GM21360 (cell line): Measurements from ENCODE around the gene ARFGAP1.
"Not testable (repeated sequence)": the region's sequence is repeated elsewhere in the genome, so short reads cannot be mapped to it uniquely, and the experiment has no call there.

ENCODE experiments used
- ATAC-seq: cut with Tn5 transposase; IDR thresholded peaks from one replicate; pipeline ENCODE4 v1.9.1; 2021; ENCODE audit warnings: mild to moderate bottlenecking, moderate library complexity; ENCODE audit not compliant: unreplicated experiment

The ARFGAP1 gene

GRCh38 chr20:63290136-63290676 is 17.6 kb downstream of the ARFGAP1 start:
- no peak for ATAC-seq

DNA sequence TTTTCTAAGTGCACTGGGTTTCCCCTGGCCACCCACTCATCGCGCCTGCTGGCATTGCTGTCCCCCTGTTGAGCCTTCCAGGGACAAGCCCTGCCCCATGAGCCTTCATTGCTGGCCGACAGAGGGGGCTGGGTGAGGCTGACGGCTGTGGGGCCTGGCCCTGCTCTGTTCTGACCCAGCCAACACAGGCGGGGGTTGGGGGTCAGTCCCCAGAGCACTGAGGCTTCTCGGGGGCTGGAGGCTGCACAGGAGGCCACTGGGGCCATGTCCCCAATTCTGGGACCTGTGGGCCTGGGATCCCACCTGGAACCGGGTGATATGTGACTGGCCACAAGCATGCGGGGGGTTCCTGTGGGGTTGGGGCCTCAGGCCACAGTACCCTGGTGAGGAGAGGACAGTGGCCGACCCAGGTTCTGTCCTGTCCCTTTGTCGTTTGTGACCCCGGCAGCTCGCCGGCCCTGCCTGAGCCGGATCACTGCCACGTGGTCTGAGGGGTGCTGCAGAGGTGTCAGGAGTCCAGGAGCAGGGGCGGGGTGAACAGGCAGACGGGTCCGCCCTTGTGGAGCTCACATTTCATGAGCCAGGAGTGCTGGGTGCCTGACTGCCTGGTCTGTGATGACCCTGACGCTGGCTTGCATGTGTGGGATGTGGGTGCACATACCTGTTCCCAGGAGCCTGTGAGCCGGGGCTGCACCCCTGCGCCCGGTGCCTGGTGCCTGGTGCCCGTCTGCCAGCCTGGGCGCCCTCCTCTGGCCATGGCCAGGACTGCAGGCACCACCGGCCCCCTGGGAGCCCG is 18.3 kb downstream of the ARFGAP1 start:
- no peak for ATAC-seq

DNA sequence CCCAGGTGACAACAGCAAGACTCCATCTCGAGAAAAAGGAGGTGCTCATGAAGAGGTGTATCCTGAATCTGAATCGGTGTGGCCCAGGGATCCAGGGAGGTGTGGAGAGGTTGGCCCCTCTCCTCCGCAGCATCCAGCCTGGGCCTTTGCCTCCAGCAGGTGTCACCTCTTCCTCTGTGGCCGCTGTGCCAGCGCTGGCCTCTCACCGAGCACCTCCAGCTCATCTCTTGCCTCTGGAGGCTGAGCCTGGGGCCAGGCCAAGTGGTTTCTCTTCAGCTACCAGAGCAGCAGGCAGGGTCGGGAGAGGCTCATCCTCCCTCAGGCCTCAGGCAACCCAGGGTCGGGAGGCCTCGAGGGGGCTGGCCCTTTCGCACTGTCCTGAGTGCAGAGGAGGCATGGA is 19.2 kb downstream of the ARFGAP1 start:
- no peak for ATAC-seq

DNA sequence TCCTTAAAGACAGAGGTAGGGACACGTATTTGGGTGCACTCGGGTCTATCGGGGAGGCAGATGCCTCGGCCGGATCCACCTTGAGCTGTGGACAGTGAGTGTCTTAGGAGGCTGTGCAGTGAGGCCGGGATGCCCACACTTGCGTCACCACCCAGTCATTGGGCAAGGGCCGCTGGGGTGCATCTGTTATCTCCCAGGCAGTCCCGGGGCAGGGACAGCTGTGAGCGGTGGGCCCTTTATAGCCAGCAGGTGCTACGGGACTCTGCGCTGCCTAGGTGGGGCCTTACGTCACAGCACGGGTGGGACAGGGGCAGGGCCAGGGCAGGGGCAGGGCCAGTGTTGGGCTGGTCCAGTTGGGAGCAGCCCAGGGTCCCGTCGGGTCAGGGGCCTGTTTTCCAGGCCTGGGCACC is 19.7 kb downstream of the ARFGAP1 start:
- ATAC-seq: no peak

DNA sequence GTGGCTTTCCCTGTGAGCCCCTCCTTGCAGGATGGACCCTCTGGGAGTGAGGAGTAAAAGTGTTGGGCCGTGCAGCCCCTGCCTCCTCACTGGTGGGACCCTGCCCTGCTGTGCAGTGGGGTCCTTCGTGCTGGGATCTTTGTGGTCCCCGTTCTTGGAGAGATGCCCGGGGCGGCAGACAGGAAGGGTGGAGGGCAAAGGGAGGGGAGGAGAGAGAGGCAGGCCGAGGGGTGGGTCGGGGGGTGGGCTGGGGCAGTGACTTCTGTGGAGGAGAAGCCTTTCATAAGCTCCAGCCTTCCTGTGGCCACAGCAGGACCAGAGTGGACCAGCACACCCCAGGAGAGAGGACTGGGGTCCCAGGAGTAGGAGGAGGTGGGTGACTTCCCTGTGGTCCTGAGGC is 20.3 kb downstream of the ARFGAP1 start, which contains the start of gene COL20A1:
Gene COL20A1 (plus strand): TSS at position 283 of the 400 bp plus-strand sequence. CDS start 1,922 bp downstream, outside the sequence.
- no peak for ATAC-seq

GRCh38 chr20:63293456-63293855 is 20.8 kb downstream of the ARFGAP1 start:
- ATAC-seq: no peak

DNA sequence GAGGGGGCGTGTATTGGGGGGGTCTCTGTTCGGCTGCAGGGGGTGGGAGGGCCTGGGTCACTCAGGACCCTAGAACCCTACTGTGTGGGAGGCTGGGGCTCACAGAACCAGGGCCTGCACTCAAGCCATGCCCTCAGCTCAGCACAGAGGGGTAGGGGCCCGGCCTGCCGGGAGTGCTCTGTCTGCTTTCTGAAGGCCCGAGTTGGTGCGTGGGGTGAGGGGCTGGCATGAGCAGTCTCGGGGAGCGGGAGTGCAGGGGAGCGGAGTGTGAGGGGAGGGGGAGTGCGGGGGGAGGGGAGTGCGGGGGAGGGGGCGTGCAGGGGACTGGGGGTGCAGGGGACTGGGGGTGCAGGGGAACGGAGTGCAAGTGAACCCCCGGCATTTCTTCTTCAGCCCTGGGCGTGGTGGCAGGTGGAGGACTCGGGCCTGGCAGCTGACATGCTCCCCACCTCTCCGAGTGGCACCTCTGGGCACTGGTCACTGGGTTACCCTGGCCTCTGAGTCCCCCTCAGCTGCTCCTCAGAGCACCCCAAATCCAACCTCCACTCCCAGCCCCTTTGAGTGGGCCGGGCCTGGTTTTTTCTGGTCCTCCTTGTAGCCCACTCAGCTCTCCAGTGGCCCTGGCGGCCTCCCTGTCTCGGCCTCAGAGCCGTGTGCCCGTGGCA is 21.4 kb downstream of the ARFGAP1 start:
- no peak for ATAC-seq

GRCh38 chr20:63294536-63294900 is 21.9 kb downstream of the ARFGAP1 start:
- ATAC-seq: no peak

DNA sequence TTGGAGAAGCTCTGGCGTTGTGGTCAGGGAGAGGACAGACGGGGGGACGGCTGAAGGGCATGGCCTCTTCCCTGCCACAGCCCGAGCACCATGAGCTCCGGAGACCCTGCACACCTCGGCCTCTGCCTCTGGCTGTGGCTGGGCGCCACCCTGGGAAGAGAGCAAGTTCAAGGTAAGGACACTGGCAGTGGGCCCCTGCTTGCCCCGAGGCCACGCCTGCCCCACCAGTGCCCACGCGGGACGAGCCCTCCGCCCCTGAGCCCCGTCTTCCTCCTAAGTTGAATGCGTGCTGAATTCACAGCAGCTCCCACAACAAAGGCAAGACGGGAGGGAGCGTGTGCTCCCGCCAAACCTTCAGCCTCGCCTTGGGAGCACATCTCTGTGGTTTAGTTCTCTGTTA is 22.4 kb downstream of the ARFGAP1 start:
- ATAC-seq: no peak

GRCh38 chr20:63295422-63295821 is 22.8 kb downstream of the ARFGAP1 start:
- ATAC-seq: no peak

GRCh38 chr20:63295846-63296245 is 23.2 kb downstream of the ARFGAP1 start:
- ATAC-seq: no peak

GRCh38 chr20:63296531-63297299 is 24.1 kb downstream of the ARFGAP1 start:
- no peak for ATAC-seq

DNA sequence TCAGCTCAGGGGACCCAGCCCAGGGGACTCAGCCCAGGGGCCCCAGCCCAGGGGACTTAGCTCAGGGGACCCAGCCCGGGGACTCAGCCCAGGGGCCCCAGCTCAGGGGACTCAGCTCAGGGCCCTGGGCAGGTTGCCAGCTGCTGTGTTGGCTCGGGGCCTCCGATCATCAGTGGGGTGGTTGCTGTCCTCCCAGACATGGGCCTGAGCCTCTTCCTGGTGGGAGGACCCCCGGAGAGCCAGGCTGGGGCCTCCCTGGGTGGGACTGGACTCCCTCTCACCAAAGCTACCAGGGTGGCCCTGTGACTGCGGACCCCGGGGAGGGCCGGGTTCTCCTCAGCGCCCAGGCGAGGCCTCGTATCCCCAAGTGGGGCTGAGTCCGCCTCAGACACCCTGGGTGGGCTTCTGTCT is 24.8 kb downstream of the ARFGAP1 start:
- no peak for ATAC-seq

DNA sequence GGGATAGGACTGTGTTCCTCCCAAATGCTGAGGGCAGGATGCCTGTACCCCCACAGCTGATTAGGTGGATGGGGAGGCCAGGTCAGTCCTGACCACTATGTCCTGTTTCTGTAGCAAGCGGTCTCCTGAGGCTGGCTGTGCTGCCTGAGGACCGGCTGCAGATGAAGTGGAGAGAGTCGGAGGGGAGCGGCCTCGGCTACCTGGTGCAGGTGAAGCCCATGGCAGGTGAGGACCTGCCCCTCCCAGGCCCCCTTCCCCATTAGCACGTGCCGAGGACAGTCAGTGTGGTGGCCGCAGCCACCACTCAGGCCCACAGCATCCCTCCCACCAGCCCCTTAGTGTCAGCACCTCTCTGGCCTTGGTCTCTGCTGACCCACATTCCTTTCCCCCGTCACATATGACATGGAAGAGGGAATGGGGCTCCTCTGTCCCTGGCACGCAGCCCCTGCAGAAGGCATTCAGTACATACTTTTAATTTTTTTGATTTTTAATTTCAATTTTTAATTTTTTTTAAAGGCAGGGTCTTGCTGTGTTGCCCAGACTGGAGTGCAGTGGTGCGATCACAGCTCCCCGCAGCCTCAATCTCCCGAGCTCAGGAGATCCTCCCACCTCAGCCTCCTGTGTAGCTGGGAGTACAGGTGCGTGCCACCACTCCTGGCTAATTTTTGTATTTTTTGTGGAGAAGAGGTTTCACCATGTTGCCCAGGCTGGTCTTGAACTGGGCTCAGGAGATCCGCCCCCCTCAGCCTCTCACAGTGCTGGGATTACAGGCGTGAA is 25.4 kb downstream of the ARFGAP1 start:
- ATAC-seq: no peak

- no peak for ATAC-seq
Measured at GRCh38 chr20:63298731-63299312, 26.2 kb downstream of the ARFGAP1 start.

- ATAC-seq: no peak
Measured at GRCh38 chr20:63301671-63302070, 29.1 kb downstream of the ARFGAP1 start.

DNA sequence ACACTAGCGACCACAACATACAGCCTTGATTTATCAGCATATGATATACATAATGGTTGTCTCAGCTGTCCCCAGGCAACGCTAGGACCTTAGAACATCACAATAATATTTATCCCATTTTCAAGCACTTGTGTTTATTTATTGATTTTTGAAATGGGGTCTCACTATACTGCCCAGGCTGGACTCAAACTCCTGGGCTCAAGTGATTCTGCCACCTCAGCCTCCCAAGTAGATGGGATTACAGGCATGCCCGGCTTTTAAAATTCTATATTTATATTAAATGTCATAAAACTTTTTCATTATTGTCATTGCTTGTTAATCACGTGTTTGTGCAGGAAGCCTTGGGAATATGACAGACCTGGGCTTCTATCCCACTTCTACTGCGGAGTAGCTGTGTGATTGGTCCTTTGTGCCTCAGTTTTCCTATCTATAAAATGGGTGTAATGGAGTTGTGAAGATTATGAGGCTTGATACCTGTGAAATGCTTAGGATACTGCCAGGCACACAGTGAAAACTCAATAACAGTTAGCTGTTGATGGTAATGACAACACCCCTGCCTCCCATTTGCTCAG is 30.6 kb downstream of the ARFGAP1 start:
- ATAC-seq: no peak

GRCh38 chr20:63305393-63305792 is 32.8 kb downstream of the ARFGAP1 start:
- no peak for ATAC-seq

DNA sequence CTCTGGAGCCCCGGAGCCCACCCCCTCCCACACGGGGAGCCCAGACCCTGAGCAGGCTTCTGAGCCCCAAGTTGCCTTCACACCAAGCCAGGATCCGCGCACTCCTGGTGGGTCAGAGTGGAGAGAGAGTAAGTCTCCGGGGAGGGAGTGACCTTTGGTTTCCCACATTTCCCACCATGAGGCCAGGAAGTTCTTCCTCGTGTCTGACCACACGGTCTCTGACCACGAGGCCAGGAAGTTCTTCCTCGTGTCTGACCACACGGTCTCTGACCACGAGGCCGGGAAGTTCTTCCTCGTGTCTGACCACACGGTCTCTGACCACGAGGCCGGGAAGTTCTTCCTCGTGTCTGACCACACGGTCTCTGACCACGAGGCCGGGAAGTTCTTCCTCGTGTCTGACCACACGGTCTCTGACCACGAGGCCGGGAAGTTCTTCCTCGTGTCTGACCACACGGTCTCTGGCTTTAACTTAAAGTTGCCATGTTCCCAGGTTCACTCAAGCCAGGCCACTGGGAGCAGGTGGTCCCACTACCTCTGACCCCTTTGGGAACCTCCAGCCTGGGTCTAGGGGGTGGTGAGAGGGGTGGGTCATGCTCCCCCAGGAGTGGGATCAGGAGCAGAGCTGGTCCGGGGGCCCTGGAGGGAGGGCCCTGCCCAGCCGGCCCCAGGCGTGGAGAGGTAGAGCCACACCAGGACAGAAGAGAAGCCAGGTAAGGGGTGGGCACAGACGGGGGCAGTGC is 33.5 kb downstream of the ARFGAP1 start:
- ATAC-seq: not testable (repeated sequence)
